Right lung (tissue), 5 donors: ENCODE measurements around the gene TPP1. TPM values are rescaled to one million over a fixed set of nuclear protein-coding genes. Genes with fewer than 3 reads are reported as not detected.

Source experiments
- DNase-seq, 2 donors: peaks; one replicate each; pipeline ENCODE4 v3.0.0-alpha.2; 2013
- polyA plus RNA-seq, 5 donors: library from polyadenylated mRNA; unstranded; fragments of 120-200 nt; gene quantifications; one replicate each; pipeline versions ENCODE4 v1.2.1 to v1.2.3, GENCODE V29; 2013; ENCODE audit warnings: inconsistent platforms in 1 of 5, low replicate concordance in 1 of 5; ENCODE audit not compliant: insufficient read length in 5 of 5, insufficient read depth in 1 of 5

TPP1 gene
- polyA plus RNA-seq, 5 donors = 57.7 to 75.5 (median 72.4) TPM

DNA sequence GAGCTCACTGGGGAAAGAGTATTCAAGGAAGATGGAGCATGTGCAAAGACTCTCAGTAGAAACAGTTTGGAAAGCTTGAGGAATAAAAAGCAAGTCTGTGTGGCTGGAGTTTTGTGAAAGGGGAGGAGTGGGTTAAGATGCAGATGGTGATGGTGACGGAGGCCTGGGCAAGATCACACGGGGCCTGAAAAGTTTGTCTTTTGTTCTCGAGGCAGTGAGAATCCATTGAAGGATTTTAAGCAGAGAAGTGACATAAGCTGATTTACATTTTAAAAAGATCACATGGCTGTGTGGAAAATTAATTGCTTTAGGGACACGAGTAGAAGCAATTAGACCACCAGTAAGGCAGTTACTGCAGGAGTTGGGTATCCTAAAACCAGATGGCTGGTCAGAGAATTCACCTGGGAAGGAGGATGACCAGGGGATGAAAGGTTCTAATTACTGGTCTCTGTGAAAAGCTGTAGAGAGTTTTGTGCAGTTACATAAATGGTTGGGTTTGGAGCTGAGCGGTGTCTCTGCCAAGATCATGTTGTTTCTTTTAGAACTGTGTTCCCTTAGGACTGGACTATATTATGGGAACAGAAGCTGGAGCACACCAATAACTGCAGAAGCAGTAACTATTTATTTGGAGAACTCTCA, 22.9 kb downstream of the TPP1 start:
- no peak for DNase-seq

DNA sequence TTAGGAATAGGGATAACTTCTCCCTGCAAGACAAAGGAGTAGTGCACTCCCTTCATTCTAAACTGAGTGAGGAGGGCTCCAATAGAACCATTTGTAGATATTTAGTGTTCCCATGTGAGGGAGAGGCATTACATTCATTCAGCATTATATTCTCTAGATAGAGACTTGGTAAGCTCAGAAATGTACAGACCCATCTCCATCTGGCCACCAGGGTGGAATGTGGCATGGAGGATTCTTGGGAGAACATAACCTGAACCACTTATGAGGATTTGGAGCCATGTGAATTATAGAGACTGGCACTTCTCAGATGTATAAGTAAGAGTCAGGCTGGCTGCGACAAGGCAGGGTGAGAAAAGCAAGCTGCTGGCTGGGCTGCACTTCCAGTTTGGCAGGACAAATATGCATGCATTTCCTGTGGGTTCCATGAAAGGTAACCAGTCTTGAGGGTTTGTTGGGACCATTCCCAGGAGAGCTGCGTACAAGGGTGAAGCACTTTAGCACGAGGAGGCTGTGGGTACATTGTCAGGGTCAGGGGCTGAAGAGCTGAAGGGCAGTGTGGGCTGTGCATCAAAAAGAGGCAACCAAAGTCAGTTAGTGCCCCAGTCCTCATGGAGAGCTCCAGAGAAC, 25.0 kb downstream of the TPP1 start:
- DNase-seq = no peak

DNA sequence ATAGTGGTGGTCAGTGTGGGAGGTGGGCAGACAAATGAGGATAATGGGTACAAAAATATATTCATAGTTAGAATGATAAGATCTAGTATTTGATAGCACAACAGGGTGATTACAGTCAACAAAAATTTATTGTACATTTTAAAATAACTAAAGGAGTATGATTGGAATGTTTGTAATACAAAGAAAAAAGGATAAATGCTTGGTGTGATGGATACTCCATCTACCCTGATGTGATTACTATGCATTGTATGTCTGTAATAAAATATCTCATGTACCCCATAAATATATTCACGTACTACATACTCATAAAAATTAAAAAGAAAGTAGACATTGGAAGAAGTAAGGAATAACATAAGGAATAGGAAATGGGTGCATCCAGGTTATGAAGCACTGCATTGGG, 31.2 kb downstream of the TPP1 start:
- no peak for DNase-seq

DNA sequence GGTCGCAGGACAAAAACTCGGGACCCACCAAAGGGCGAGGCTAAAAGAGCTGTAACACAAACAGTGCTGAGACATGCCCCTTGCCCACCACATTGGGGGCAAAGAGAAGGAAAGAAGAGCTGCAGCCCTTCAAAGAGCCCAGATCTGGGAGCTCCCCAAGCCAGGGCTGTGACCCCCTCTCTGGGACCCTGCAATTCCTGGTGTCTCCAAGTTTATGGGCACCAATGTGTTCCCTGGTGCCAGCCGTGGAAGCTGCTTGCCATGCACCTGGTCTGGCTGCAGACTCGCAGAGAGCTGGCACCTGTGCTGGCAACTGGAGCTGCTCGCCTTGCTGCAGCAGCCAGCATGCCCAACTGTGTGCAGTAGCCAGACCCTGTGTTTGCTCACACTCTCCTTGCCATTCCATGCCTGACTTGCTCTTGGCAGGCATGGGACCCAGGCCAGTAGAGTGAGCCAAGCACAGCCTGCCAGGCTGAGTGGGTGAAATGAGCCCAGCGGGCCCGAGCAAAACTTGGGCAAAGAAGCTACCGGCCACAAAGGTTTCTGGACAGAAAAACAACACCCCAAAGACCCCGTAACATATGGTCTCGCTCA, 31.8 kb downstream of the TPP1 start:
- no peak for DNase-seq

DNA sequence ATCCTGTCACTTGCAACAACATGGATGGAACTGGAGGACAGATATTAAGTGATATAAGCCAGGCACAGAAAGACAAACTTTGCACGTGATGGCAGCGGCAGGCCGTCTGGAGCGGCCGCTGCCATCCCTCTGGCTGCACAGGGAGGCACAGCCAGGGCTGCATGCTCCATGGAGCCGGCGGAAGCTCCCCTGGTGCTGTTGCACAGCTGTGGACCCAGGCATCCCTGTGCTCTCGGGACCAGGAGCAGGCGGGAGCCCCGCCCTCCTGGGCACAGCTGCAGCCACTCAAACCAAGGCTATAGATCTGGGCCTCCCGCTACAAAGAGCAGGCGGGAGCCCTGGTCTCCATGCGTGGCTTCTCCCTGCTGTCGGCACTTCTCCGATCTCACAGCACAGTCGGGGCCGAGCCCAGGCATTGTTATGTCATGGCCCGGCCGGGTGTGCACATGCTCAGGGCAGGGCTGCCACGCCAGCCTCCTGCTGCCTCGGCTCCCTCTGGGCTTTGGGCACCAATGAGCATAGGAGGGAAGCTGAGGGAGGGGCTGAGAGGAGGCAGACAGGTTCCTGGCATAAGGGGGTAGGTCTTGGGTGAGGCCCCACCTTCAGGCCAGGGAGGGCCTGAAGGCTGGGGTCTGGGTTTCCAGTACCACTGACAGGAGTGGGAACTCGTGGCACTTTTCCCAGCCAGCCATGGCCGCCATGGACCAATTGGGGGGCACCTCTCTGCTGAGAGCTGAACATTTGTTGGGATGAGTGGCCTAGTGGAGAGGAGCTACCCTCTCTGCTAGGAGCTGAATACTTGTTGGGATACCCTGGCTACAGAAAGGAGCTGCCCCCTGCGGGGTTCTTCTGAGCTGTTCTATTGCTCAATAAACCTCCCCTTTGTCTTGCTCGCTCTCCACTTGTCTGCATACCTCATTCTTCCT, 32.5 kb downstream of the TPP1 start:
- no peak for DNase-seq

DNA sequence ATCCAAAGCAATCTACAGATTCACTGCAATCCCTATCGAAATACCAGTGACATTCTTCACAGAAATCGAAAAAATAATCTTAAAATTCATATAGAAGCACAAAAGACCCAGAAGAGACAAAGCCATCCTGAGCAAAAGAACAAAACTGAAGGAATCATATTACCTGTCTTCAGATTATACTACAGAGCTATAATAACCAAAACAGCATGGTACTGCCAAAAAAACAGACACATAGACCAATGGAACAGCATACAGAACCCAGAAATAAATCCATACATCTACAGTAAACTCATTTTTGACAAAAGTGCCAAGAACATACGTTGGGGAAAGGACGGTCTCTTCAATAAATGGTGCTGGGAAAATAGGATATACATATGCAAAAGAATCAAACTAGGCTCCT, 34.7 kb downstream of the TPP1 start:
- no peak for DNase-seq

DNA sequence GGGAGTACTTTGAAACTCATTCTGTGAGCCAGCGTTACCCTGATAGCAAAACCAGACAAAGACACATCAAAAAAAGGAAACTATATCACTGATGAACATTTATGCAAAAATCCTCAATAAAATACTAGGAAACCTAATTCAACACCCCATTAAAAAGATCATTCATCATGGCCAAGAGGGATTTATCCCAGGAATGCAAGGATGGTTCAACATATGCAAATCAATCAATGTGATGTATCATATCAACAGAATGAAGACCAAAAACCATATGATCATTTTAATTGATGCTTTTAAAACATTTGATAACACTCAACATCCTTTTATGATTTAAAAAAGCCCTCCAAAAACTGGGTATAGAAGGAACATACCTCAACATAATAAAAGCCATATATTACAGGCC, 35.6 kb downstream of the TPP1 start:
- DNase-seq = no peak

DNA sequence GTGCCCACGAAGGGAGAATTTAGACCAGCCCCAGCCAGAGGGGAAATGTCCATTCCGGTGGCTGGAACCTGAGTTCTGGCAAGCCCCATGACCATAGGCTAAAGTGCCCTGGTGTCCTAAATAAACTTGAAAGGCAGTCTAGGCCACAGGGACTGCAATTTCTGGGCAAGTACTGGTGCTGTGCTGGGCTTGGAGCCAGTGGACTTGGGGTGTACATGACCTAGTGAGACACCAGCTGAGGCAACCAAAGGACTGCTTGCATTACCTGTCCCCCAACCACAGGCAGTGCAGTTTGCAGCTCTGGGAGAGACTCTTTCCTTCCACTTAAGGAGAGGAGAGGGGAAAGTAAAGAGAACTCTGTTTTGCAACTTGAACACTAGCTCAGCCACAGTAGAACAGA, 39.5 kb downstream of the TPP1 start:
- no peak for DNase-seq

DNA sequence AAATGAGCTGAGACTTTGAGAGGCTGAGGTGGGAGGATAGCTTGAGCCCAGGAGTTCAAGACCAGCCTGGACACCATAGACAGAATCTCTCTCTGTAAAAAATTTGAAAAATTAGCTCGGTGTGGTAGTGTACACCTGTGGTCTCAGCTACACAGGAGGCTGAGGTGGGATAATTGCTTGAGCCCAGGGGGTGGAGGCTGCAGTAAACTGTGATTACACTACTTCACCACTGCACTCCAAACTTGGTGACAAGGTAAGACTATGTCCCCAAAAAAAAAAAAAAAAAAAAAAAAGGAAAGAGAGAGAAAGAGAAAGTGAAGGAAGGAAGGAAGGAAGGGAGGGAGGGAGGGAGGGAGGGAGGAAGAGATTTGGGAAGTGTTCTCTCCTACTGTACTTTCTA, 41.1 kb downstream of the TPP1 start:
- no peak for DNase-seq

DNA sequence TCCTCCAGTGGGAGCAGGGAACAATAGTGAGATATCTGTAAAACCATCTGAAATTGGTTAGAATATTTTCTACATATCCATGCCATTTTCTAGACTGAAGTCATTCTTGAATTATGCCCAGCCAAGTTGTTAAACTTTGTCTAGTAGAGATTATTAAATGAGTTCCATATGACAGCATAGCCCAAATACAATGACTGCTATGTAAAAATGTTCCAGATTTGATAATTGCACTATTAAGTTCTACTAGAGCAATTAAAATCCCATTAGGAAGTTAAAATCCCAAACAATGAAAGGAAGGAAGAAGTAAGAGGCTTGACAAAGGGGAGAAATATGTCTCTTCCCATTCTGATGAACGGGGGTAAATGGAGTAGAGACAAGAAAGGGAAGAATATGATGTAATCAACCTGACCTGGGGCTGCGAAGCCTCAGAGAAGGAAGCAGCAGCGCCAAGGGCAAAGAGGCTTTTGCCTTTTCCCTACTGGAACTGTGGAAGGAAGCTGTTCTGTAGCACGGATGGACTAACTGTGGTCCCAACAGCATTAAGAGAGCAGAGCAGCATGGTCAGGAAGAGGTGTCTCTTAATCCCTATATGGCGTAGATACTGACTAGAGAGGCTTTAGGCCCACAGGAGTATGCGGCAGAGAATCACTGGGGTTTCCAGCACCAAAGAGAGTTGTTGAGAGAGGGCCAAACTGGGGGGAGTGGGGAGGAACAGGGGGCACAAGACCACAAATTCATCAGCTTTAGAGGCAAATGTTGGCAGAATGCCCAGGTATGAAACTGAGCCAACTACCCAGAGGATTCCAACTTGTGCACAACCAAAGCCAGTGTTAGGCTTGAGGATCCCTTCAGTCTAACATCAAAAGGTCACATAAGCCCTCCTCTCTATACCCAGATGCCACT, 42.5 kb downstream of the TPP1 start:
- peak; percentile 74 to 78 for DNase-seq

DNA sequence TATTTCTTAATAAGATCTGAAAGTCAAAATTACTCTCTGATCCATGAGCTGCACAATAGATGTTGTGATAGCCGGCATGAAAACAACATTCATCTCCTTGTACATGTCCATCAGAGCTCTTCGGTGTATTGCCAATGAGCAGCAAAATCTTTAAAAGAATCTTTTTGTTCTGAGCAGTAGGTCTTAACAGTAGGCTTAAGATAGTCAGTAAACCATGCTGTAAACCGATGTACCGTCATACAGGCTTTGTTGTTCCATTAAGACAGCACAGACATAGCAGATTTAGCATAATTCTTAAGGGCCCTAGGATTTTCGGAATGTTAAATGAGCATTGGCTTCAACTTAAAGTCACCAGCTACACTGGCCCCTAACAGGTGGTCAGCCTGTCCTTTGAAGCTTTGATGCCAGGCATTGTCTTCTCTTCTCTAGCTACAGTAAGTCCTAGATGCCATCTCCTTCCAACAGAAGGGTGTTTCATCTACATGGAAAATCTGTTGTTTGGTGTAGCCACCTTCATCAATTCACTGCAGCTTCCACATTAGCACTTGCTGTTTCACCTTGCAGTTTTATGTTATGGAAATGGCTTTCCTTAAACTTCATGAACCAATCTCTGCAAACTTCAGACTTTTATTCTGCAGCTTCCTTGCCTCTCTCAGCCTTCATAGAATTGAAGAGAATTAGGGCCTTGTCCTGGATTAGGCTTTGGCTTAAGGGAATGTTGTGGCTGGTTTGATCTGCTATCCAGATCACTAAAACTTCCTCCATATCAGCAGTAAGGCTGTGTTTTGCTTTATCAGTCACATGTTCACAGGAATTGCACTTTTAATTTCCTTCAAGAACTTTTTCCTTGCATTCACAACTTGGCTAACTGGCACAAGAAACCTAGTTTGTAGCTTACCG, 44.2 kb downstream of the TPP1 start:
- no peak for DNase-seq

DNA sequence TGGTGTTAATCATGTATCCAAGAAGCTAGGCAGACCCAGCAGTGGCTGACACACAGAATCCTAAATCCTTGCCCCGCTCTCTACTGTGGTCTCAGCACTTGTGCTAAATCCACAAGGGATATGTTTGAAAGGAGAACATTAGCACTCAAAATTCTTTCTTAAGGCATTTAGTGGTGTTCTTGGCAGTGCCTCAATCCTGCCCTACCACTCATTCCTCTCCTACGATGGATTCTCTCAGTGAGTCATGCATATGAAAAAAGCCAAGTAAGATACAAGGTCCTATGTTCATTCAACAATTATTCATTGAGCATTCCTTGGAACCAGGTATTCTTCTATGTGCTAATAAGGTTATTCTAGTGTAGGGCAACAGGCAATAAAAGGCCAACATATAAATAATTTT, 47.0 kb downstream of the TPP1 start:
- no peak for DNase-seq

DNA sequence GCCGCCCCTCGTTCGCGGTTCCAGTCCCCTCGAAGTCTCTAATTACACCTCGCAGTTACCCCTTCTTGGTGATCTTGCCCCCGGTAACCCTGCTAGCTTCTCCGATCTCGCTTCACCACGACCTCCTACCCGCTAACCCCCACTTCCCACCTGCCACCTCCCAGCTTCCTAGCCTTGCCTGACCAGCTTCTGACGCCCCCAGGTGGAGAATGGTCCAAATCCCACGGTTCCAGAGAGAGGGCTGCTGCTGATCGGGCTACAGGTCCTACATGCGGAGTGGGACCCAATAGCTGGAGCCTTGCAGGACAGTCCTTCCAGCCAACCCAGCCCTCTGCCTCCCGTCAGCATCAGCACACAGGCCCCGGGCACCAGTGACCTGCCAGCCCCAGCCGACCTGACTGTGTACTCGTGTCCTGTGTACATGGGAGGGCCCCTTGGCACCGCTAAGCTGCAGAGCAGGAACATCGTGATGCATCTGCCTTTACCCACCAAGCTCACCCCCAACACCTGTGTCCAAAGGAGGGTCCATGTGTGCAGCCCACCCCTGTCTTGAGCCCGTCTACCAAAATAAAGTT, 47.7 kb downstream of the TPP1 start:
- DNase-seq = no peak

DNA sequence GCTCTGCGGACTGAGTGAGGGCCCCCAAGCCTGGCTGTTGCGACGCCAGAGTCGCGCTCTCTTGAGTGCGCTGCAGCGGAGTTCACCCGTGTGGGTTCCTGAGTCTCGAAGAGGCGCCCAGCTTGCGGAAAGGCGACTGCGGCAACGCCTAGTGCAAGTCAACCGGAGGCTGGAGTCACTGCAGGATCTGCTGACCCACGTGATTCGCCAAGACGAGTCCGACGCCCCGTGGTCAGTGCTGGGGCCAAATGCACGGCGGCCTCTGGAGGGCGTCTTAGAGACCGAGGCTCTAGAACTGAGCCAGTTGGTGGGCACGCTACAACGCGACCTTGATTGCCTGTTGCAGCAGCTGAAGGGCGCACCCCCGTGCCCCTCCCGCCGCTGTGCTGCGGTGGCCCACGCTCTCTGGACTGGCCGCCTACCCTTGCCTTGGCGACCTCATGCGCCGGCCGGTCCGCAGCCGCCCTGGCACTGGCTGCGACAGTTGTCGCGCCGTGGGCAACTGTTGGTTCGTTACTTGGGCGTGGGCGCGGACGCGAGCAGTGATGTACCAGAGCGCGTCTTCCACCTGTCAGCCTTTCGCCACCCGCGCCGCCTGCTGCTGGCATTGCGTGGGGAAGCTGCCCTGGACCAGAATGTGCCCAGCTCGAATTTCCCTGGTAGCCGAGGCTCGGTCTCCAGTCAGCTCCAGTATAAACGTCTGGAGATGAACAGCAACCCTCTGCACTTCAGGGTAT, 48.4 kb downstream of the TPP1 start:
- no peak for DNase-seq

DNA sequence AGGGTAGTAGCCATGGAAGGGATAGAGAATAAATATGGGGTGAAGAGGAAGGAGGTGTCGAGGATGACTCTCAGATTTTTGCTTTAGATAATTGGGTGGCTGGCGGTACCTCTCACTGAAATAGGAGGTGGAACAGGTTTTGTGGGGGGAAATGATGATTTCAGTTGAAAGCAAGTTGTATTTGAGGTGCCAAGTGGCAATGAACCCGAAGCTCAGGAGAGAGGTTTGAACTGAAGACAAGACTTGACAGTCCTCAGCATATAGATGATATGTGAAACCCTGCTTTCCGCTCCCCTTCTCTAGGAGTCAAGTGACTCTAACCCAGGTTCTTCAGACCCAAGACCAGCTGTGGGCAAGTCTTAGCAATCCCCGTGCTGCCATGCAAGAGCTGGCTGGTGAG, 49.5 kb downstream of the TPP1 start:
- no peak for DNase-seq

DNA sequence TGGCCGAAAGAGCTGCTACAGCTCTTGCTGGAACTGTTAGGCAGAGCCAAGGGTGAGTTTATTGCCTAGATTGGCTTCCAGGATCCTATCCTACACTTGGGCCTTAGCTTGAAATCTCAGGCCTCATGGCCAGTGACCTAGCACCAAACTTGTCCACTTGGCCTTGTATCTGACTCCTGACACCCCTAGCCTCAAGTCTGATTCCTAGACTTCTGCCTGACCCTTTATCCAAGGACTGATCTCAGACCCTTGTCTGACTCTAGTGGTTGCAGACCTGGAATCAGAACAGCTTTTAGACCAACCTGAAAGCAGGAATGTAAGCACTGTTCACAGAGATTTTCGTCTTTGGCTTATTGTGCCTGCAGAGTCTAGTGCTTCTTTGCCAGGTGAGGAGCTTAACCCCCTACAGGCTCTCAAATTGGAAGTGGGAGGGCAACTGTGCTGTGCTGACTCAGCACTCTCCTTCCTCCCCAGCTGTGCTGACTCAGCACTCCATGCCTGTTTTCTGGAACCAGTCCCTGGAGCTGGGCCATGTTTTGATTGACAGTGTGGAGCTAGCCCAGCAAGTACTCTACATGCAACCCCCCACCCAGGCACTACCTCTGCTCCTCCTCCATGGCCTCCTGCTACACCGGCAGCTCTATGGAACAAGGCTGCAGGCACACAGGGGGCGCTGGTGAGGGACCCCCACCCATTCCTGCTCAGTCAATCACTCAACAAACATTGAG, 50.9 kb downstream of the TPP1 start:
- DNase-seq = peak; percentile 78 to 80

DNA sequence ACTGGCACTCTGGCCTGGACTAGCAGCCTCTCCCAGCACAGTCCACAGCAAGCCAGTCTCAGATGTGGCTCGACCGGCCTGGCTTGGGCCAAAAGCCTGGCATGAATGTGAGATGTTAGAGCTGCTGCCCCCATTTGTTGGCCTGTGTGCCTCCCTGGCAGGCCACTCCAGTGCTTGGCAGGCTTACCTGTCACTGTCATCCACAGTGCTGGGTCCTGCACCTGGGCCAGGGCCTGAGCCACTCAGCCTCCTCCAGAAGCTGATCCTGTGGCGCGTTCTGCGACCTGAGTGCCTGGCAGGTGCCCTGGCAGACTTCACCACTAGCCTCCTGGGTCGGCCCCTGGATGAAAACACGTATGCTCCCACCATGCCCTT, 51.9 kb downstream of the TPP1 start:
- no peak for DNase-seq

DNA sequence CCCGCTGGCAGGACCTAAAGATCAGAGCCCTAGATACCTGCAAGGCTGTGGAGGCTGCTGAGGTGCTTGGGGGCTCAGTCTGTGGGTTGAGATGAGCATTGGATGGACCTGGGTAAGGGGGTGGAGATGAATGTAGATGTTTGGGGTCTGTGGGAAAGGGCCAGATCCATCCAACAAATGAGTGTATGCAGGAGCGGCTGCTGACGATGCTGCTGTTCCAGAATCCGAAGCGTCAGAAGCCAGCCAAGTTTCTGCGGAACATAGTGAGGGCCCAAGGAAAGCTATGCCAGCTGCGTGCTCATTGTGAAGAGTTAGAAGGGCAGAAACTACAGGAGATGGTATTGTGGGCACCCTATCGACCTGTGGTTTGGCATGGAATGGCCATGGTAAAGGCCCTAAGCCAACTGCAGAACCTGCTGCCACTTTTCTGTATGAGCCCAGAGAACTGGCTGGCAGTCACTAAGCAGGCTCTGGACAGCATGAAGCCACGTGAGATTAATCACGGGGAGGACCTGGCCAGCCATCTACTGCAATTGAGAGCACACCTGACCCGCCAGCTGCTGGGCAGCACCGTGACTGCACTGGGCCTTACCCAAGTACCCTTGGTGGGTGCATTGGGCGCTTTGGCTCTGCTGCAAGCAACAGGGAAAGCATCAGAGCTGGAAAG, 52.4 kb downstream of the TPP1 start:
- DNase-seq = no peak
